HG02571 (cell line): ENCODE measurements around the gene ZCCHC17.
"Not testable (repeated sequence)": the region's sequence is repeated elsewhere in the genome, so short reads cannot be mapped to it uniquely, and the experiment has no call there.

Experiments used
- ATAC-seq: cut with Tn5 transposase; IDR thresholded peaks from one replicate; pipeline ENCODE4 v1.9.1; 2021; ENCODE audit warnings: mild to moderate bottlenecking, moderate library complexity; ENCODE audit not compliant: unreplicated experiment

The ZCCHC17 gene

DNA sequence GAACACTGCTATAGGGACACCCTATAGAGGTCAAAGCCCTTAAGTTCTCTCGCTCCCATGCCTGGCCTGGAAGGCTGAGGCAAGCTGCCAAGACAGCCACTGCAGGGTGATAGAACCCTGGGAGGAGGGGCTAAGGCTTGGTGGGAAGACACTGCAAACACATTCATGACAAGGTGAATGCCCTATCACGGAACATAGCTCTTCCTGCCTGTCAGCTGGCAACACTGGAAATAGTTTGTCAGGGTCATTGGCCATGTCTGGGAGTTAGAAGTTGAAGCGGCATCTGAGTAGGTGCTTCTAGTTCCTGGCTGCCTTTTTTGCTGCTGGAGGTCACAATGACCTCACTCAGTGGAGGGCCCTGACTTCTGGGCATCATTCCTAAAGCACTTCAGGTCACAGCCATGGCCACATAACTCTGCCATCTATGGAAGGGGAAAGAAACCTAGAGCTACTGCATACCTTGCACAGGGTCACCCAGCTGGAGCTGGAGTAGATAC is 71.8 kb downstream of the ZCCHC17 start:
- ATAC-seq, result no peak

DNA sequence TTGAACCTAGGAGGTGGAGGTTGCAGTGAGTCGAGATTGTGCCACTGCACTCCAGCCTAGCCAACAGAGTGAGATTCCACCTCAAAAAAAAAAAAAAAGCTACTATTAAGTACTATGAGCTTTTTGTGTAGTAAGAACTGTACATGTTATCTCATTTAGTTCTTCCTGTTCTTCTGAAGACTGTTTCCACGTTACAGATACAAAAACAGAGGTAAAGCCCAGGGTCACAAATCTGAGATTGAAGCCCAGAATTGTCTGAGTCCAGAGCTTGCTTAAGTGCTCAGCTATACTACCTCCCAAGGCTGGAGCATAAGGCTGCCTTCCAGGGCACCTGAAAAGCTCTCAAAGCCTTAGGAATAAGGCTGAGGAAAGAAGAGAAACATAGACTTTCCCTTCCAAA is 73.2 kb downstream of the ZCCHC17 start:
- no peak for ATAC-seq

DNA sequence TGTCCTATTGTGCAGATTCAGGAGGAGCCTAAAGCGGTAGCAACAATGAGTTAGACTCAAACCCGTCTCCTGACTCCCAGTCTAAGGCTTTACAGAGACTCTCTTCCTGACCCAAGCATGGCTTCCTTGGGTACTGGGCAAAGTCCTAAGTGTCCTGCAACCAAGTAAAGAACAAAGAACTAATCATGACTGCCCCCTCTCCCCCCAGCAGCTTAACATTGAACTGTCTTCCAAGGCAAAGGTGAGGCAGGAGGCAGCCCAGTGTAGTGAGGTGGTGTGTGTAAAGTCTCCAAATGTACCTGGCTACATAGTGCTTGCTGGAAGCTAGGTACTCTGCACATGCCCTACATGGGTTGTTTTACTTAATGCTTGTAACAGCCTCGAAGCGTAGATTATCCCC is 73.7 kb downstream of the ZCCHC17 start:
- no peak for ATAC-seq

DNA sequence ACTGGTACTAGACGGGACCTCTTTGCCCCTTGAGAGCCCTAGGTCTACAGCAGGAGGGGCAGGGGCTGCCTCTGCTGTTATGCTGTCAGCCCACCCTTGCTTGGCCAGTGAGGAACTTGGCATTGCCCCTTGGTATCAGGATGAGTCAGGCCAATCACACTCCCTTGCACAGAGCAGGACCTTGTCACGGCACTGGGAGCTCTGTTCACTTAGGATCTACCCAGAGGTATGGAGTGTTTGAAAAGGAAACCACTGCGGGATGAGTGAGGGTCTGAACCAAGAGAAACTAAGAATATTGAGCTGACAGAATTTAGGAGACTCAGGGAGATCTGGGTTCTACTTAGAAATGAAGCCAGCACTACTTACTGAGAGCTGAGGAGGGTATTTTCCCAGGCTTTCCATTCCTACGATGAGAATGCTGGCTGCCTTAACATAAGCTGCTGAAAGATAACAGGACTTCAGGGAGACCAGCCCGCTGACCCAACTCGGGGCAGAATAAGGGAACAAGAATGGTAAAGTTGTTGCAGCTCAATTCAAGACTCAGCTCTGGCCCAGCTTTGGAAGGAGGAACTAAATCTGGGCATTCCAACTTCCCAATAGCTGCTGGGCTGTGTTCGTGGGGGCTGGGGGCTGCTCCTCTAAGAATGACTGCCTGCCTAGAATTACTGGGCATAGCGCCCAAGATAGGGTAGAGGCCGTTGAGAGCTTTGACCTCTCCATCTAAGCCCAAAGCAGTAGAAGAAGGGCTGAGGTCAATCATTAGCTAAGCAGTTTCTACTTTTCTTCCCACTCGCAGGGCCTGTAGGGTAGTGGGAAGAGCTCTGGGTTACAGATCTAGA is 74.5 kb downstream of the ZCCHC17 start:
- ATAC-seq, result no peak

DNA sequence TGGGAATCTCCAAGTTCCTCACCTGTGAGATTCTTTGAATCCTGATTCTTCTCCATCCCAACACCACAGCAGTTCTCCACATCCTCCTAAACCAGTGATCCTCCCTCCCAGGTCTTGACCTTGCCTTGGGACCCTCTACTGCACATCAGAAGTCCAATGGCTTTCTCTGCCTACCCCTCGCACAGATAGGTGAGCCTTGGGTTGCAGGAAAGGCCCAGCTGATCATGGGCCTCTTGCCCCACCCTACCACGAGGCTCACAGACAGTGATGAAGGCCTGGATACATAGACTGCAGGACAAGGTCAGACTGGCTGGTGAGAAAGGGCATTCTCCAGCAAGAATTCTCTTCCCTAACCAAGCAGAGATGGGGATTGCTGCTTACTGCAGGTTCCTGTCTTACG is 75.2 kb downstream of the ZCCHC17 start:
- ATAC-seq, result no peak

DNA sequence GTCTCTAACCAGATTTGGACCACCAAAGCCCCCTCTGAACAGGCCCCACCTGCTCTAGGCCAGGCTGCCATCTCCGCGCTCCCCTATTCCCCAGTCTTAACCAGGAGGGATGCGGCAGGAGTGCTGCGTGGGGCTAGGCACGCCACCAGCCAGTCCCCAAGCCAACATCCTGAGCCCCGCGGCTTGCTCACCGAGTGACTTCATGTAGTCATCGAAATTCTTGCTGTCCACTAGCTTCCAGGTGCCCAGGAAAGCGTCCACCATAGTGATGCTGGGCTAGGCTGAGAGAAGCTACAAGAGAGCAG is 75.9 kb downstream of the ZCCHC17 start:
- ATAC-seq, result no peak

DNA sequence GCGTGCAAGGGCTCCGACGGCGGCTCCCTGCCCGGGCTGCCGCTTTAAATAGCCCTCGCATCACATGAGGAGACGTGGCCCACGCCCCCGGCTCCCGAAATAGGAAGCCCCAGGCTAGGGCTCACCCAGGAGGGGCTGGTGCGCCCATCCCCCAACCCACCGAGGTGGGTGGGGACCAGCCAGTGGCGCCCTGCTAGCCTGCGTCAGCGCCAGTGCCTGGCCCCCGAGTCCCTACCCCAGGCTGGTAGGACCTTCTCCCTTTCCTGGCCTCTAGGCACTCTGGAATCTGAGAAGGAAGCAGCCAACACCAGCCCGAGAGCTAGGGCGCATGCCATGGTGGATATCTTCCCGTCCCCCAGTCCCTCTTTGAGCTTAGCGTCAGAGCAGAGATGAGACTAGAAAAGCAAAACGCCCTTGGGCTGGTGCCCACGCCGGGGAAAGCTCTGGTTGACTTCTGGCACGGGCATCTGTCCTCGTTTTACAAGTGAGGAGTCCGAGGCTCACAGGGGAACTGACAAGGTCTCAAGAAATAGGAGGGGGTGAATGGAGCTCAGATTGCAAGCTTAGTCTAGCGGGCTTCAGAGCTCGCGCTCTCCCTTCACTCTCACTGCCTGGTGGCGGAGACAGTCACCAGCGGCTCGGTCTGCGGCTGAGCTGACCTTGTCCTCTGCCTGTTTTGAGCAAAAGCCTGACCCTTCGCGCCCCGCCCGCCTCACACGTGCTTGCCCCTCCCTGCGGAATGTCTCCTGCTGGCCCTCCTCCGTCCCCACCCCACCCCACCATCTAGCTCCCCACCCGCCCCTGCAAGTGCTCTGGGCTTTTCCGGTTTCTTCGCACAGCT is 76.4 kb downstream of the ZCCHC17 start, which contains the start of gene FABP3:
TSS of gene FABP3 (minus strand) at position 21 of the 841 bp plus-strand sequence. CDS start 62 bp downstream, outside the sequence.
- ATAC-seq, result no peak

DNA sequence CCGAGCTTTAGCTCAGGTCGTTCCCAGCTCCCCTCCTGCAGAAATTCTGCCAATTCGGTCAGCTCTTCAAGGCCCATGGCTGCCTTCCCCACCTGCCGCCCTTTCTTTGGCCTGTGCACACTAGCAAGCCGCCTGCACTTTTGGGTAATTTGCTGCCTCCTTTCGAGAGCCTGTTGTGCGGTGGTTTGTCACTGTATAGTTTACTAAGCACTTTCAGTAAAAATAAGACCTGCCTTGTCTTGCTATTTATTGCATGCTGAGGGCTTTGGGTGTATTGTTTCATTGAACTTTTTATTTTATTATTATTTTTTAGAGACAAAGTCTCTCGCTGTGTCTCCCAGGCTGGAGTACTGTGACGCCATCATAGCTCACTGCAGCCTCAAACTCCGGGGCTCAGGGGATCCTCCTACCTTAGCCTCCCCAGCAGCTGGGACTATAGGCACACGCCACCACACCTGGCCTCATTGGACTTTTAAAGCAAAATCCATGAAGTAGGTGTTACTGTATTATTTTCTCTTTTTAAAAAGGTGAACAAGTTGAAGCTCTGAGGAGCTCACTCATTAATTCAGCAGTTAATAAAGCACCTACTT is 77.2 kb downstream of the ZCCHC17 start:
- no peak for ATAC-seq

DNA sequence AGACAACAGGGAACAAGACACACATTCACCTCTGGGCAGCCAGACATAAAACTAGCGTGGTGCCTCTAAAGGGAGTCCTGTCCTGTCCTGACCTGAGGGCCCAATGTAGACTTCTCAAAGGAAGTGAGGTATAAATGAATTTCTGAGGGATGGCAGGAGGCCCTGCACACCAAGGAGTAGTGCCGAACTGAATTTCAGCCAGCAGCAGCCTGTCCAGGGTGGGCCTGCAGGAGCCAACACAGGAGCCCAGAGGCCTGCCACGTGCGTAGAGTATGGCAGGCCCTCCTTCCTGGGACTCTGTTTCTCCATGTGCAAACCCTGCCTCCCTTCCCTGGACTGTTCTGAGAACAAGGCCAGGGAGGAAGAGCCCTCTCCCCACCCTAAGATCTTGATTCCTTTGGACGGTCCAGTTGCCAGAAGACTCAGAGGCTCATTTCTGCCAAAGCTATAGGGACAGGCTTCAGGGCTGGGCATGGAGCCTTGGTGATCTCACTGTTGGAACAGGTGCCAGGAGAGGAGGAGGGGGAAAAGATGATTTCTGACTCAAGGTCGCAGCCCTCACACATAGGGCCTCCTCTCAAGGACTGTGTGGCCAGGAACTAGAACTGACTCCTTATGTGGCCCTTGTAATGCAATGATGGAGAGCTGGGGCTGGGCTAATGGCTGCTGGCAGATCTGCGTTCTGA is 77.8 kb downstream of the ZCCHC17 start:
- ATAC-seq, result no peak

DNA sequence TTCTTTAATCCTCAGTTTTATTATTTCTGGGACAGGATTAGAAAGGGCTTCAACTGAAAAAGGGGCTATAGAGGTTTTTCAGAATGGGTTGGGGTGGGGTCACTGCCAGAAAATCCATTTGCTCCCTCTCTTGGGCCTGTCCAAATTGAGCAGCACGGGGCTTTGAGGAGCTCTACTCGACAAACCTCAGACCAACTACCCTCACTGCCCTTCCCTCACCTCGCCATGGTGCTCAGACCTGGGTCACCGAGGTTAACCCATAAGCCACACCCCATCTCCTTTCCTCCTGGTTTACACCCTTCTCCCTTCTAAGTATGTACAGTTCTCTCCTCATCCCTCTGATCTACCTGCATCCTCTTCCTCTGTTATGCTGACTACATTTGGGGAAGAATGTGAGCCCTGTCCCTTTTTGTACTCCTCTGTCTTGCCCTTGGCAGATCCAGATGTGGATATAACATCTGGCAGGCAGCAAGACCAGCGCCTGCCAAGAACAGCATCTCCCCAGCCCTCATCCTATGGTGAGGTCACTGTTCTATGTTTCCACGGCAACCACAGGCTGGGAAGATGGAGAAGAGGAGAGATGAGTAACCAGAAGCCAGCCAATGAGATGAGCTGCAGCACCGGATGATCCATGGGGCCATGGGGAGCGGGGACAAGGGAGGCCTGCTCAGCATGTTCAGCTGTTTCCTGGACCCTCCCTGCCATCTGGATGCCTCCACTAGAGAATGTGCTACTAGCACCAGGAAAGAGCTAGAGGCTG is 79.7 kb downstream of the ZCCHC17 start:
- ATAC-seq, result no peak

DNA sequence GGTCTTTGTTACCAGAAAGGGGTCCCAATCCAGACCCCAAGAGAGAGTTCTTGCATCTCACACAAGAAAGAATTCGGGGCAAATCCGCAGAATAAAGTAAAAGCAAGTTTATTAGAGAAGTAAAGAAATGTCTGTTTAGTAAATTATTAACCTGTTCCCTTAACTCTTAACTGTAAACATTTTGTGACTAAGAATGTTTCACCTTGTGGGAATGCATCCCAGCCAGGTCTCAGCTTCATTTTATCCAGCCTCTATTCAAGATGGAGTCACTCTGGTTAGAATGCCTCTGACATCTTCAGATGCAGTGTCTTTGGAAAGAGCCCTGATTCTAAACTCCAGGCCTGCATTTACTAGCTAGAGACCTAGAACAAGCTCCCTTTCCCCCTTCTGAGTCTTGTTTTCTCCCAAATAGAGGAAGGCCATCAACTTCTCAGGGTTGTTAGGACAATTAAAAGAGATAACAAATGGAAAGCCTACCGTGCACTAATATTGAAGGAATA is 80.6 kb downstream of the ZCCHC17 start:
- no peak for ATAC-seq

DNA sequence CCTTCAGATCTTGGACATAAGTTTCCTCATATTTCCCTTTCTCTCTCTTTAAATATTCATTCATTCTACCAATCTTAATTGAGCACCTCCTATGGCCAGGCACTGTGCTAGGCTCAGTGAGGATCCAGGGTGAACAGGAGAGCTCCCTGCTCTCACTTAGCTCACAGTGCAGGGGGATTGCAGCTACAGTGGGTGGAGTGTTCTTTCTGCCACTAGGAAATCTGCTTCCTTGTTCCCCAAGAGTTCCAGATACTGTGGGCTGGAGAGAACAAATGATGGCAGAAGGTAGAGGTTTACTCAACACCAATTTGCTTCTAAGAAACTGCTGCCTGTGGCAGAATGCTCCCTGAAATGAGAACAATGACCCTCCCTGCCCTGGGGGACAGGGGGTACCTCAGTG is 81.2 kb downstream of the ZCCHC17 start:
- ATAC-seq, result no peak

DNA sequence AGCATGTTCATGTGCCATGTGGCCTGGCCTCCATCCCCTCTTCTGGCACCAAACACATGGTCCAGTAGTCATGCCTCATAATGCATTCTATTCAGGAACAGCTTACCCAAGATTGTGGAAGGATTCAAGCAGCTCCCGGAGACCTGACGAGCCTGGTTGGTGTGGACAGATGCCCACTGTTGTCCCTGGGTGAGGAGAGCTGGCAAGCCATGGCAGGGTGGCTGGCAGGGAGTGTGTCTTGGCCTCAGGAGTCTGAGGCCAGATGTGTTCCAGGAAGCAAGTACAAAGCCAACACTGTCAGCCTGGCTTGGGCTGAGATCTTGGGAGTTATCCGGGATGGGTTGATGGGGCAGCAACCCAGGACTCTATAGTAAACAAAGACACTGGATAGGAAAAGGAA is 83.3 kb downstream of the ZCCHC17 start:
- ATAC-seq, result no peak

DNA sequence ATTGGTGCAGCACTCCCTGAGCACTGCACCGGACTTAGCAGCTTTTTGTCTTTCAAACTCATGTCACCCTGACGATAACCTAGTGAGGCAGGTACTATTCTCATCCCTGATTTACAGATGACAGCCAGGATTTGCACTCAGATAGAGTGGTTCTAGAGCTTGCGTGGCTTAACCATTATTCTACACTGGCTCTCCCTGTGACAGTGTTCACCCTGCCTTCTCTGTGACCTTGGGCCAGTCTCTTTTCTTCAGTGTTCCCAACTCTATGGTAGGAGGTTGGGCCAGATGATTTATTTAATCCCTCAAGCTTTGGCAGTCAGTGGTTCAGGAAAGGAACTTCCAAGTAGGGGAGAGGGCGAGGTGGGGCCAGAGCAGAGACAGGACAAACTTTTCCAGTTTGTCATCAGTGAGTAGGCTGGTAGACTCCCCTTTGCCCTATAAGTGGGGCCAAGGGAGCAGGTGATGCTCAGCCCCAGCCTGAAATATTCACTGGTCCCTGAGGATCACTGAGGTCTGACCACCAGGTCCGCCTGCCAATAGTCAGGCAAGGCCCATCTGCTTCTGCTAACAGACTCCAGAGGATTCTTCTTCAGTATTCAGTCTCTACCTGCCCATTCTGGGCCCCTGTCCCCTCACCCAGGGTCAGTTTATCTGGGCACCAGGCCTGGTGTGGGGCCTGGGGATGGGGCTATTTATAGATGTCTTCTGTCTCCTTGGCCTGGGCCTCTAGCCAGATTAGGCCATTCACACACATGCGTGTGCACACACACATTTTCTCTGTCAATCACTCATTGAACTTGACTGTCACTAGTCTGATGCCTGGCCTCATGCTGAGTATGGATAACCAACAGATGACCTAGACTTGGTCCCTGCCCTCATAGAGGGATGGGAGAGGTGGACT is 84.8 kb downstream of the ZCCHC17 start:
- ATAC-seq, result no peak

DNA sequence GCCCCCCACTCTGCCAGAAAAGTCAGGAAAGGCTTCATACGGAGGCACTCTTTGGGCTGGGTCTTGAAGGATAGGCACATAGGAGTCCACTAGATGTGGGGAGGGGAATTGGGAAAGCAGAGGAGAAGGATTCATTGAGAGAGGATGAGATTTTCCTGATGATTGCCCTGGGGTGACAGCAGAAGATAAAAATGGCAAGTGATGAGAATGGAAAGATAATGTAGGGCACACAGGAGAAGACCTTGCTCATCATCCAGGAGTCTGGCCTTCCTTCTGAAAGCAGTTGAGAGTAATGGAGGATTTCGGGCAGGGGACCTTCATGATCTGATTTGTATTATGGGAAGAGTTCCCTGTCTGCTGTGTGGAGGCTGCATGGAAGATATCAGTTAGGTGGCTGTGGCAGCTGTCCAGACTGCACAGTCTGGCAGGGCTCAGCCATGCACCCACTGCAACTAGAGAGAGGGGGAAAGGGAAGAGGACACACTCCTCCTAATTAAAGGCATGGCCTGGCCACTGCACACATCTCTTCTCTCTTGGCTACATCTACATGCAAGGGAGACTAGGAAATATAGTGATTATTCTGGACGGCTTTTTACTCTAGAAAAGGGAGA is 85.7 kb downstream of the ZCCHC17 start:
- ATAC-seq, result no peak

DNA sequence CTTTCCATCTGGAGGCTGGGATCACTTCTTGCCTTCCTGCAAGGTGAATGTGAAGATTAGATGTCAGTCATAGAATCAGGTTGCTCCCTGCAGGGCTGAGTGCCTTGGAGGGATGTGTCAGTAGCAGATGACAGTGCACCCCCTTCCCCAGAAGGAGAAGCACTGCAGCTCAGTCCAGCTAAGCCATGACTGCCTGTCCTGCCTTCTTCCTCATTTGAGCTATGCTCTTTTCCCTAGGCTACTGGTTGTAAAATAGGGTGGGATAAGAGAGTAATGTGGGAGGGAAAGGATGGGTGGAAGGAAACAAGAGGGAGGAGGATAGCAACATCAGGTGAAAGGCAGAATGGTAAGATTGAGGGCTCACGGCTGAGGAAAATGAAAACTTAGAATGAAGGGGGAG is 87.1 kb downstream of the ZCCHC17 start:
- no peak for ATAC-seq

DNA sequence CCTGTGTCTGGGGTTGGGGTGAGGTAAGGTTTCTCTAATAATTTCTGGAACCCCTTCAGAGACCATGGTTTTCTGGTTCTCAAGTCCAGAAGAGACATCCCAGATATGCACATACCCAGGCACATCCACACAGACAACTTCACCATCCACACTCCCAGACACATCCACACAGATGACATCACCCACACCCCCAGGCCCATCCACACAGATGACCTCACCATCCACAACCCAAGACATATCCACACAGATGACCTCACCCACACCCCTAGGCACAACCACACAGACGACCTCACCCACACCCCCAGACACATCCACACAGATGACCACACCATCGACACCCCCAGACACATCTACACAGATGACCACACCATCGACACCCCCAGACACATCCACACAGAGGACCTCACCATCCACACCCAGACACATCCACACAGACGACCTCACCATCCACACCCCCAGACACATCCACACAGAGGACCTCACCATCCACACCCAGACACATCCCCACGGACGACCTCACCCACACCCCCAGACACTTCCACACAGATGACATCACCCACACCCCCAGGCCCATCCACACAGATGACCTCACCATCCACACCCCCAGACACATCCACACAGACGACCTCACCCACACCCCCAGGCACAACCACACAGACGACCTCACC is 89.9 kb downstream of the ZCCHC17 start:
- ATAC-seq, result not testable (repeated sequence)

DNA sequence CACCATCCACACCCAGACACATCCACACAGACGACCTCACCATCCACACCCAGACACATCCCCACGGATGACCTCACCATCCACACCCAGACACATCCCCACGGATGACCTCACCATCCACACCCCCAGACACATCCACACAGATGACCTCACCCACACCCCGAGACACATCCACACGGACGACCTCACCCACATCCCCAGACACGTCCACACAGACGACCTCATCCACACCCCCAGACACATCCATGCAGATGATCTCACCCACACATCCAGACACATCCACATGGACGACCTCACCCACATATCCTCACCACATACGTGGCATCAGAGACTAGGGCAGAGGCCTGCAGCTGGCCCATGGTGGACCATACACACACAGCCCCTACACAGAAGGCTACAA is 90.8 kb downstream of the ZCCHC17 start:
- ATAC-seq, result no peak
